ENCODE measurements around the gene FSTL3.

FSTL3 gene

GRCh38 chr19:645912-646778 is 30.0 kb upstream of the FSTL3 start:
- no peak for DNase-seq (ENCODE audit: low spot score)

GRCh38 chr19:646779-647565 is 29.2 kb upstream of the FSTL3 start:
- no peak for DNase-seq (ENCODE audit: low spot score)

GRCh38 chr19:647566-648284 is 28.5 kb upstream of the FSTL3 start:
- DNase-seq (ENCODE audit: low spot score), result no peak

- DNase-seq (ENCODE audit: low spot score), result no peak
Observed at GRCh38 chr19:648305-648704, 27.9 kb upstream of the FSTL3 start.

GRCh38 chr19:648904-649801 is 27.0 kb upstream of the FSTL3 start:
- no peak for DNase-seq (ENCODE audit: low spot score)

GRCh38 chr19:650121-650520 is 26.1 kb upstream of the FSTL3 start:
- DNase-seq (ENCODE audit: low spot score), result no peak

GRCh38 chr19:651114-651818 is 24.9 kb upstream of the FSTL3 start:
- DNase-seq (ENCODE audit: low spot score), result no peak

GRCh38 chr19:651991-652390 is 24.2 kb upstream of the FSTL3 start:
- DNase-seq (ENCODE audit: low spot score), result no peak

- DNase-seq (ENCODE audit: low spot score), result no peak
Observed at GRCh38 chr19:652467-653389, 23.5 kb upstream of the FSTL3 start.

- no peak for DNase-seq (ENCODE audit: low spot score)
Observed at GRCh38 chr19:653425-653824, 22.8 kb upstream of the FSTL3 start.

GRCh38 chr19:655691-656090 is 20.5 kb upstream of the FSTL3 start:
- DNase-seq (ENCODE audit: low spot score), result no peak

GRCh38 chr19:656751-657559 is 19.2 kb upstream of the FSTL3 start:
- no peak for DNase-seq (ENCODE audit: low spot score)

- DNase-seq (ENCODE audit: low spot score), result no peak
Observed at GRCh38 chr19:657611-658010, 18.6 kb upstream of the FSTL3 start.

GRCh38 chr19:658059-658839 is 17.9 kb upstream of the FSTL3 start:
- DNase-seq (ENCODE audit: low spot score), result no peak

GRCh38 chr19:658916-659839 is 17.0 kb upstream of the FSTL3 start:
- DNase-seq (ENCODE audit: low spot score), result no peak

GRCh38 chr19:660793-661426 is 15.3 kb upstream of the FSTL3 start:
- DNase-seq (ENCODE audit: low spot score), result no peak
